ENCODE measurements around the gene ALDH16A1. TPM values are rescaled to one million over a fixed set of nuclear protein-coding genes. Genes with fewer than 3 reads are reported as not detected.

The ALDH16A1 gene
- total RNA-seq, 1 experiment from 2014 or later, result 51.7 TPM

GRCh38 chr19:49413348-49413747 is 39.7 kb upstream of the ALDH16A1 start:
- H3K27ac ChIP-seq (ENCODE audit: insufficient read length, low read depth, low read length), result no peak overlapping the region
- H3K9me3 ChIP-seq (ENCODE audit: control insufficient read depth, low read depth, low read length), result no peaks in the 10 kb centered on the region
- H3K4me3 Mint-ChIP-seq, result no peak overlapping the region
- no peak overlapping the region for H2BK120ac ChIP-seq (ENCODE audit: low read depth, low read length, poor library complexity, severe bottlenecking)
- no peak overlapping the region for H4K91ac ChIP-seq (ENCODE audit: insufficient read length, low read depth, low read length)
- no peak overlapping the region for H4K8ac ChIP-seq (replicated peaks; ENCODE audit: insufficient read length, low read depth, low read length)
- H2AK5ac ChIP-seq (ENCODE audit: insufficient read length, low read length), result no peak overlapping the region
- H4K20me1 ChIP-seq (ENCODE audit: control insufficient read depth, insufficient read depth, insufficient read length), result no peaks in the 10 kb centered on the region
- H3K27ac Mint-ChIP-seq, result peak overlapping the region in 1 of 3 experiments; percentile 2; a peak in 1 of 7 replicates
- no peak overlapping the region for H2AFZ ChIP-seq (ENCODE audit: low read length)
- H3K14ac ChIP-seq (ENCODE audit: insufficient read depth, low read length), result no peak overlapping the region
- no peaks in the 10 kb centered on the region; a peak in 1 of 5 replicates for H3K9me3 Mint-ChIP-seq
- peaks cover 5% of the 10 kb centered on the region for H3K23me2 ChIP-seq (ENCODE audit: insufficient read length, low read depth, low read length, poor library complexity, severe bottlenecking)
- peaks cover 11% of the 10 kb centered on the region for H3K27me3 Mint-ChIP-seq (ENCODE audit: low read depth)
- H3T11ph ChIP-seq (ENCODE audit: low read length), result no peak overlapping the region
- no peaks in the 10 kb centered on the region for H3K4me1 ChIP-seq (ENCODE audit: insufficient read depth, low read length)
- WGBS (ENCODE audit: extremely low coverage, insufficient read length, low lambda C conversion rate), result no CpG with 5 or more reads among the region's 9 CpGs
- H3K36me3 Mint-ChIP-seq (ENCODE audit: insufficient read depth in 1 of 3, low read depth in 3 of 3), result no peaks in the 10 kb centered on the region; a peak in 1 of 7 replicates
- no peak overlapping the region for H2BK5ac ChIP-seq (ENCODE audit: insufficient read length, low read length)
- H4K5ac ChIP-seq (ENCODE audit: insufficient read length, low read depth, low read length), result no peak overlapping the region
- no peak overlapping the region for H3K23ac ChIP-seq (ENCODE audit: insufficient read length, low read depth, low read length)
- peaks cover 50 to 62% of the 10 kb centered on the region in 2 experiments for H3K4me1 Mint-ChIP-seq
- no peak overlapping the region for H2BK15ac ChIP-seq (ENCODE audit: low read depth, low read length)
- no peaks in the 10 kb centered on the region for H3K79me2 ChIP-seq (ENCODE audit: insufficient read depth, low read length)
- H3K56ac ChIP-seq (ENCODE audit: insufficient read length, low read depth, low read length), result no peak overlapping the region
- no peak overlapping the region for H2BK12ac ChIP-seq (ENCODE audit: insufficient read length, low read depth, low read length)
- H3K4me2 ChIP-seq (ENCODE audit: insufficient read depth, insufficient read length, low read length), result no peak overlapping the region
- no peak overlapping the region for H3K18ac ChIP-seq (ENCODE audit: insufficient read length, low read depth, low read length)
- H2BK20ac ChIP-seq (ENCODE audit: low read depth, low read length, poor library complexity, severe bottlenecking), result no peak overlapping the region
- no peak overlapping the region for H3K9ac ChIP-seq (ENCODE audit: extremely low read depth, insufficient read length, low read length)
- H3K4ac ChIP-seq (ENCODE audit: low read depth, low read length), result no peak overlapping the region
- no peak for TF ChIP-seq CTCF (conservative IDR thresholded peaks at IDR 0.05)
- no peaks in the 10 kb centered on the region for H3K27me3 ChIP-seq (ENCODE audit: insufficient read depth, low read length)
- no peak for DNase-seq
- no peaks in the 10 kb centered on the region for H3K79me1 ChIP-seq (ENCODE audit: insufficient read depth, low read depth, low read length, poor library complexity, severe bottlenecking)

Measured in H9 (cell line).